Activated T-cell treated with anti-CD3 and anti-CD28 coated beads, Interleukin-2, amount 50 U/mL, for 72 hours (primary cell): Measurements from ENCODE around the gene KIF21B. TPM values are rescaled to one million over a fixed set of nuclear protein-coding genes. Genes with fewer than 3 reads are reported as not detected.

Source experiments
- ATAC-seq, 2 donors: fragments of 150-1000 bp; cut with Tn5 transposase; replicated peaks in 1 of 2; 2 replicates each; pipeline ENCODE4 v1.10.0; 2021; ENCODE audit warnings: moderate library complexity in 2 of 2, mild to moderate bottlenecking in 1 of 2
- DNase-seq, 2 donors: peaks; one replicate each; pipeline ENCODE4 v3.0.0; 2021 to 2022; ENCODE audit warnings: mixed read lengths in 1 of 2
- H3K27ac Mint-ChIP-seq: one replicate; pipeline ENCODE4 v1.8.0; 2022; ENCODE audit warnings: mild to moderate bottlenecking, moderate library complexity, mixed read lengths
- H3K27me3 Mint-ChIP-seq: one replicate; pipeline ENCODE4 v1.8.0; 2022; ENCODE audit warnings: low read depth, mixed read lengths
- H3K36me3 Mint-ChIP-seq, 2 donors: one replicate each; pipeline ENCODE4 v1.8.0; 2022; ENCODE audit warnings: mixed read lengths in 2 of 2, mild to moderate bottlenecking in 1 of 2; ENCODE audit not compliant: insufficient read depth in 2 of 2
- H3K4me1 Mint-ChIP-seq: one replicate; pipeline ENCODE4 v1.8.0; 2022; ENCODE audit warnings: low read depth, mixed read lengths
- H3K4me3 Mint-ChIP-seq, 2 donors: one replicate each; pipeline ENCODE4 v1.8.0; 2022; ENCODE audit warnings: mild to moderate bottlenecking in 2 of 2, mixed read lengths in 2 of 2, moderate library complexity in 2 of 2
- H3K9me3 Mint-ChIP-seq, 2 donors: one replicate each; pipeline ENCODE4 v1.8.0; 2022; ENCODE audit warnings: mixed read lengths in 2 of 2
- total RNA-seq, 2 donors: library from RNA; stranded (reverse); gene quantifications; one replicate each; pipeline ENCODE4 v1.2.3, GENCODE V29; 2022

The KIF21B gene
- total RNA-seq, 2 donors from 2014 or later: 91.7 to 101 TPM

DNA sequence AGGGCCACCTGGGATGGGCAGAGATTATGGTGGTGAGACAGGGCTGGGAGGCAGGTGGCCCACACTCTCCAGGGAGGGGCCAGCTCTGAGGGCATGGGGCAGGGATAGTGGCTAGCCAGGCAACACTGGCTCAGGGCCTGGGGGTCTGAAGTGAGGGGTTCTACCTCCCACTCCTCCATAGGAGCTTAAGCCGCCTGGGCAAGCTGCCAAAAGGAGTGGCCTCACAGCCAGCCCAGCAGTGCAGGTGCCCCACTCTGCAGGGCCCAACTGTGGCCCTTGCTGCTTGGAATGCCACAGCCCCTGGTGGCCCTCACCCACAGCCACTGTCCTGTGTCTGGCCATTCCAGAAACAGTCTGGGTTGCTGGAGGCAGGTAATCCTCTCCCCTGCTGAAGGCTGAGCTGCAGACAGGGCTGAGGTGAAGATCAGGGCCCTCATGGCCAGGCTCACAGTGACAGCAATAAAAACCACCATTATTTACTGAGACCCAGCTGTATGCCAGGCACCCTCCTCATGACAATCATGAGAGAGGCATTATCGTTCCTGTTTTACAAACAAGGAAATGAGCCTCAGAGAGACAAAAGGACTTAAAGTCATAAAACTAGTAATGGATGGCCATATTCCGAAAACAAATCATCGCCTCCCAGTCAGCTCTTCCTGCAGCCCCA, 31.0 kb downstream of the KIF21B start:
- DNase-seq (no peak), ATAC-seq (no peak)
- Mint-ChIP-seq H3K27ac (no peak overlapping the region), H3K27me3 (no peaks in the 10 kb centered on the region), H3K9me3 (no peaks in the 10 kb centered on the region), H3K4me3 (no peak overlapping the region), H3K4me1 (no peaks in the 10 kb centered on the region), H3K36me3 (peaks cover 8 to 10% of the 10 kb centered on the region in 2 donors)

DNA sequence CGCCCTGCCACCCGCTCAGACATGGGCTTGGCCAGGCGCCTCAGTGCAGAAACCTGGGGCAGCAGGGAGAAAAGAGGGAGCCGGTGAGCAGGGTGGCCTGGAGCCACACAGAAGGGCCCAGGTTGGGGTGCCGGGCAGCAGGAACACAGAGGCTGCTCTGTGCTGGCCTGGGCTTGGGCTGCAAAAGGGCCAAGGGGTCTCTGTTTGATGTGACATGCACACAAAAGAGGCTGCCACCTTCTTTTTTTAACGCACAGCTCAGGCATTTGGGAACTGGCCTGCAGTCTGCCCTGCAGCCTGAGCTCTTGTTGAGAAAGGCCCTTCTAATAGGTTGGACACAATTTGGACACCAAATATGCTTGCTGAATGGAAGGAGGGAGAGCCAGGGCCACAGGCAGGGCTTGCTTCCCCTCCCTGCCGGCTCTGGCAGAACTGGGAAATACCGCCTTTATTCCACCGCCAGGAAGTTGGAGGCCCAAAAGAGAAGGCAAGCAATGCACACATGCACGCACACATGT, 32.4 kb downstream of the KIF21B start:
- DNase-seq: no peak
- Mint-ChIP-seq H3K36me3 (peaks cover 8 to 10% of the 10 kb centered on the region in 2 donors), H3K27ac (no peak overlapping the region), H3K4me1 (no peaks in the 10 kb centered on the region), H3K9me3 (no peaks in the 10 kb centered on the region), H3K4me3 (no peak overlapping the region), H3K27me3 (no peaks in the 10 kb centered on the region)
- ATAC-seq: no peak

DNA sequence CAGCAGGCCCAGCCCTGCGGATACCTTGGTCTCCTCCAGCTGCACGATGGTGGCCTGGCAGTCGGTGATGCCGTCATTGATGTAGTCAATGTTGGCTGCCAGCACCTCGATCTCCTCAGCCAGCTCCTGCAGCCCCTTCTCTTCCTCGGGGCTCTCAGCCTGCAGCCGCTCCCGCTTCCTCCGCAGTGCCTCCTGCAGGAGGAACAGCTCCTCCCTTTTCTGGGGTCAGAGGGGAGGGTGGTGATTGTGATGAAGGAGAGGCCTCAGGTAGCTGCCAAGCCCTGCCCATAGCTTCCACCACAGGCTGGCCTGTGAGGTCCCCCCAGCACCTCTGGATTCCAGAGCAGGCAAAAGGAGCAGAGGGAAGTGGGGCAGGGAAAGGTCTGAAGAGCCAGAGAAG, 33.4 kb downstream of the KIF21B start:
- no peaks in the 10 kb centered on the region for H3K4me1 Mint-ChIP-seq
- H3K4me3 Mint-ChIP-seq: no peak overlapping the region
- no peak overlapping the region for H3K27ac Mint-ChIP-seq
- H3K36me3 Mint-ChIP-seq: peaks cover 8 to 18% of the 10 kb centered on the region in 2 donors
- H3K9me3 Mint-ChIP-seq: no peaks in the 10 kb centered on the region
- DNase-seq (no peak), ATAC-seq (no peak)
- H3K27me3 Mint-ChIP-seq: no peaks in the 10 kb centered on the region

DNA sequence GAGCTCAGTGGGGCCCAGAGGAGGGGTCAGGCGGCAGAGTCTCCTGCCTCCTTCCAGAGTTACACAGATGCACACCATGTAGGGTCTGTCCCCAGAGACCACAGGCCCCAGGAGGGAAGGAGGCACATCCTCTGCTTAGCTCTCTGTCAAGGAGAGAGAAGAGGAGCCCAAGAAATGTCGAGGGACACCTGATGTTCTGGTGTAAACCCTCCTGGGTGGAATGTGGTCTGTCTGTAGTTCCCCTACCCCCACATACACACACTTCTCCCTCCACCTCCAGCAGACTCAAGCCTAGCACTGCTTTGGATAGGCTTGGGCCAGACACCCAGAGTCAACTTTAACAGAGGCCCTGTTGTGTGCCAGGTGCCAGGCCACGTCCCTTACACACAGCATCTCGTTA, 34.2 kb downstream of the KIF21B start:
- Mint-ChIP-seq H3K27ac (no peak overlapping the region), H3K36me3 (peaks cover 8 to 16% of the 10 kb centered on the region in 2 donors), H3K27me3 (no peaks in the 10 kb centered on the region), H3K4me3 (no peak overlapping the region), H3K4me1 (no peaks in the 10 kb centered on the region), H3K9me3 (no peaks in the 10 kb centered on the region)
- DNase-seq: no peak
- ATAC-seq: no peak

DNA sequence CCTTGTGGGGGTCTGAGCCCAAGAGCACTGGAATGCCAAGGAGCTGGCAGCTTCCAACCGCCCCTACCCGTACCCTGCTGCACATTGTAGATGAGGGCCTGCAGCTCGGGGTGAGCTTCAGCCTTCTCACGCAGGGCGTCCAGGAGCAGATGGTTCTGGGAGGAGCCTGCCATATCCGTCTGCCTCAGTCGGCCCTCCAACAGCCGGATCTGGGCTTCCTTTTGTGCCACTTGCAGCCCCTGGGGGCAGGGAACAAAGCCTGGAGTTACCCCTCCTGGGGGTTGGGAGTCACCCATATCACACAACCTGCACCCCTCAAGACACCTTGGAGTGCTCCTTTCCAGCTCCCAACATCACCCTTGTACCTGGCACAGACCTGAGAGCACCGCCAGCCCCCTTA, 34.8 kb downstream of the KIF21B start:
- Mint-ChIP-seq H3K36me3 (peaks cover 8 to 16% of the 10 kb centered on the region in 2 donors), H3K27me3 (no peaks in the 10 kb centered on the region), H3K9me3 (no peaks in the 10 kb centered on the region), H3K4me3 (no peak overlapping the region), H3K4me1 (no peaks in the 10 kb centered on the region), H3K27ac (no peak overlapping the region)
- no peak for ATAC-seq
- no peak for DNase-seq

DNA sequence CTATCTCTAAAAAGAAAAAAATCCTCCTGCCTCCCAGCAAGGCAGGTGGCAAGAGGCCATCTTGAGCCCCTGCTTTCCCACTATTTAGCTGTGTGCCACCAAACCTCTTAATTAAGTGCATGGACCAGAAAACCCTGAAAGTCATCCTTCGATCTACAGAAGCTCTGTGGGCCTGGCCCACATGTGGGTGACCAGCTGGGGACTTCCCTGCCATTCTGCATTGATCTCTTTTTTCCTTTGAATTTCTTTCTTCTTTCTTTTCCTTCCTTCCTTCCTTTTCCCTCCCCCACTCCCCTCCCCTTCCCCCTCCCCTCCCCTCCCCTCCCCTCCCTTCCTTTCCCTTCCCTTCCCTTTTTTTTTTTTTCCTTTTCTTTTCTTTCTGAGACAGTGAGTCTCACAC, 38.0 kb downstream of the KIF21B start:
- DNase-seq (no peak), ATAC-seq (no peak)
- H3K4me3 Mint-ChIP-seq: no peak overlapping the region
- no peaks in the 10 kb centered on the region for H3K4me1 Mint-ChIP-seq
- no peak overlapping the region for H3K27ac Mint-ChIP-seq
- peaks cover 9 to 20% of the 10 kb centered on the region in 2 donors for H3K36me3 Mint-ChIP-seq
- H3K27me3 Mint-ChIP-seq: no peaks in the 10 kb centered on the region
- no peaks in the 10 kb centered on the region for H3K9me3 Mint-ChIP-seq

DNA sequence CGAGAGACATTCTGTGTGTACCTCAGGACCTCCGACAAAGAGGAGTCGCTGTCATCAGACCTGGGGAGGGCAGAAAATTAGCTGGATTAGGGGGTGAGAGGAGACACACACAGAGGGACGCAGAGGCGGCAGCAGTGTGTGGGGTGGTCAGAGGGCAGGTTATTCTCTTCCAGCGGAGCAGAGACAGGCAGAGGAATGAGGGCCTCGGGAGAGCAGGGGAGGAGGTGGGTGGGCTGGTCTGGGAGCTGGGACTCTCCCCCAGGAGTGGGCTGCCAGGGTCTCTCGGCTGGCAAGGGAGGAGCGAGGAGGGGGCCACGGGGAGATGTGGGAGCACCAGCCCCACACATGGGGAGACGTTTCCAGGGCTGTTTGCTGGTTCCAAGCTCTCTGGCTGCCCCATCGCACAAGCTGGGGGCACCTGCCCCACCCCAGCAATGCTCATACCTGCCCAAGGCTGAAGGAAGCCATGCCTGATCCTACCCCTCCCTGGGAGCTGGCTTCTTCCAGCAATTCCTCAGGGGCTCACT, 40.4 kb downstream of the KIF21B start:
- no peaks in the 10 kb centered on the region for H3K9me3 Mint-ChIP-seq
- H3K4me1 Mint-ChIP-seq: no peaks in the 10 kb centered on the region
- H3K4me3 Mint-ChIP-seq: no peak overlapping the region
- peaks cover 10 to 29% of the 10 kb centered on the region in 2 donors for H3K36me3 Mint-ChIP-seq
- no peak overlapping the region for H3K27ac Mint-ChIP-seq
- ATAC-seq: no peak
- H3K27me3 Mint-ChIP-seq: no peaks in the 10 kb centered on the region
- no peak for DNase-seq

DNA sequence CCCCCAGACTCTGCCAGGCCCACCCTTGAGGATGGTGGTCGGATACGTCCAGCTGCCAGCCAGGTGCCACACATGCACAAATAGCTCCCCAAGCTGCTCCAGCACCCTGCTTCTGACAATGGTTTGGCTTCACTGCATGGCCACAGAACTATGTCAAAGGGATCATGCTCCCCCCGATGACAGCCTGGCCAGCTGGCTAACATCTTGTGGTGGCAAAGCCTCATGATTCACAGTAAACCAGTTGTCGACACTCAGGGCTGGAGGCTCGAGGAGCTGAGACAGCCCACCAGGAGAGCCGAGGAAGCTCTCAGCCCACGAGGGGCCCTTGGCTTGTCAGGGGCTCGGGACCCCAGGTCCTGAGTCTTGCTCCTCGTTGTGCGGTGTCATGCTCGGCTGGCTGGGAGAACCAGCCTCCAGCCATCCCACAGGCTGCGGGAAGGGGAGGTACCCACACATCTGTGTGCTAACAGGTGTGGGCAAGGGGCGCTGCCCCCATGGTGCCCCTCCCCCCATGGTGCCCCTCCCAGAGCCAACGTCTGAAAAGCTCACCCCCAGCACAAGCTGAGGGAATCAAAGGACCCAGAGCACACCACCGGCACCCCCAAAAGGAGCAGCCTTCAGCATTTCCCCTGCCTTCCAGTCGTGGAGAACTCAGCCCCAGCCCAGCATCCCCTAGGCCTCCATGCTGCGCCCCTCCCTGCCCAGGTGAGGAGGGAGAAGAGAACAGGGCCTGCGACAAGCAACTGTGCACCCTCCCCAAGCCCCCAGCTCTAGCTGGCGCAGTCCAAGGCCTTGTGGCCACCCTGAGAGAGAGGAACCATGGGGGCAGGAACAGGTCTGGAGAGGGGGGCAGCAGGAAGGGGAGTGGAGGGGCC, 41.2 kb downstream of the KIF21B start:
- no peak for ATAC-seq
- no peak for DNase-seq
- H3K4me3 Mint-ChIP-seq: no peak overlapping the region
- H3K9me3 Mint-ChIP-seq: no peaks in the 10 kb centered on the region
- H3K36me3 Mint-ChIP-seq: peaks cover 10 to 30% of the 10 kb centered on the region in 2 donors
- H3K4me1 Mint-ChIP-seq: no peaks in the 10 kb centered on the region
- no peak overlapping the region for H3K27ac Mint-ChIP-seq
- no peaks in the 10 kb centered on the region for H3K27me3 Mint-ChIP-seq

DNA sequence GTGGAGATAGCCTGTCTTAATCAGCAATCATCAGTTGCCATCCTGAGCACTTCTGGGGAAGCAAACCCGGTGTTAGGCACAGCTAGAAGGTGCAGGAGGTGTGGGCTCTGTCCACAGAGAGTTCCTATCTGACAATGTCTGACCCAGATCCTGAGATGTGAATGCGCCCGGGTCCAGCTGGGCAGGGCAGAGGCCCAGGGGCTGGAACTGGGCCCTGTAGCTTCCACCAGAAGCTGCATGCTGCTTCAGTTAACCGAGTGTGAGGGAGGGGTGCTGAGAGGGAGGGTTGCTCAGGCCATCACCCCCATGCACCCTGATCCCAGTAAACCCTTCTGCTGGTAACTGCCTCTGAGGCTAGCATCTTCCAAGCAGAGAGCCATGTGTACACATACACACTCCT, 42.2 kb downstream of the KIF21B start:
- H3K4me3 Mint-ChIP-seq: no peak overlapping the region
- no peaks in the 10 kb centered on the region for H3K27me3 Mint-ChIP-seq
- no peak for ATAC-seq
- no peak overlapping the region for H3K27ac Mint-ChIP-seq
- H3K9me3 Mint-ChIP-seq: no peaks in the 10 kb centered on the region
- DNase-seq: no peak
- H3K36me3 Mint-ChIP-seq: peaks cover 11 to 31% of the 10 kb centered on the region in 2 donors
- H3K4me1 Mint-ChIP-seq: no peaks in the 10 kb centered on the region

DNA sequence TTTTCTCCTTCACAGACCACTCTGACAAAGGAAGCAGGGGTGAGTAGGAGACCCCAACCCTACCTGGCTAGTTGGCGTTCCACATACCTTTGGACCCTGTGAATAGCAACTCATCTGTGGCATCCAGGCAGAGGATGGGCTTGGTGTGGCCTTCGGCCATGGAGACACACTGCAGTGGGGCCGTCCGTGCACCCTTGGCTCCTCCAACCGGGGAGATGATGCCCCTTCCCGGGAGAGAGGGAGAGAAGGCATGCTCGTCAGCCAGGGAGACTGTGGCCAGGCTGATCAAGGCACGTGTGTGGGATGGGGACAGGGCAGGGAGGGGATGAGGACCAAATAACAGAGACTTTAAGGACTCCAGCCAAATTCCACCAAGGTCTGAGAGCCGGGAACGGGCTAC, 42.6 kb downstream of the KIF21B start:
- Mint-ChIP-seq H3K27me3 (no peaks in the 10 kb centered on the region), H3K4me3 (no peak overlapping the region), H3K36me3 (peaks cover 11 to 27% of the 10 kb centered on the region in 2 donors)

DNA sequence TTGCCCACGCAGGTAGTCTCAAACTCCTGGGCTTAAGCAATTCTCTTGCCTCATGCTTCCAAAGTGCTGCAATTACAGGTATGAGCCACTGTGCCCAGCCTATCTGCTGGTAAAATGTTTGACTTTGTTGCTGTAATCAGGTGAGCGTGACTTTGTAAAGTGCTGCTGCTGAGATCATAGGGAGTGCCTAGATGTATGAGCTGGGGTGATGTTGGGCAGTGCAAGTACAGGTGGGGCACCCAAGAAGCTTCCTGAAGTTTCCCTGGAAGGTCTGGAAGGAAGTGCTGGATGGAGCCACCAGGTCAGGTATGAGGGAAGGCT, 43.1 kb downstream of the KIF21B start:
- H3K27me3 Mint-ChIP-seq: no peaks in the 10 kb centered on the region
- no peak overlapping the region for H3K27ac Mint-ChIP-seq
- ATAC-seq (no peak), DNase-seq (no peak)
- no peaks in the 10 kb centered on the region for H3K4me1 Mint-ChIP-seq
- H3K4me3 Mint-ChIP-seq: no peak overlapping the region
- no peaks in the 10 kb centered on the region for H3K9me3 Mint-ChIP-seq
- H3K36me3 Mint-ChIP-seq: peaks cover 11 to 24% of the 10 kb centered on the region in 2 donors

More for the DNA sequence above, 42.6 kb downstream of the KIF21B start:
- ATAC-seq (no peak), DNase-seq (no peak)
- no peak overlapping the region for H3K27ac Mint-ChIP-seq
- H3K9me3 Mint-ChIP-seq: no peaks in the 10 kb centered on the region
- H3K4me1 Mint-ChIP-seq: no peaks in the 10 kb centered on the region

DNA sequence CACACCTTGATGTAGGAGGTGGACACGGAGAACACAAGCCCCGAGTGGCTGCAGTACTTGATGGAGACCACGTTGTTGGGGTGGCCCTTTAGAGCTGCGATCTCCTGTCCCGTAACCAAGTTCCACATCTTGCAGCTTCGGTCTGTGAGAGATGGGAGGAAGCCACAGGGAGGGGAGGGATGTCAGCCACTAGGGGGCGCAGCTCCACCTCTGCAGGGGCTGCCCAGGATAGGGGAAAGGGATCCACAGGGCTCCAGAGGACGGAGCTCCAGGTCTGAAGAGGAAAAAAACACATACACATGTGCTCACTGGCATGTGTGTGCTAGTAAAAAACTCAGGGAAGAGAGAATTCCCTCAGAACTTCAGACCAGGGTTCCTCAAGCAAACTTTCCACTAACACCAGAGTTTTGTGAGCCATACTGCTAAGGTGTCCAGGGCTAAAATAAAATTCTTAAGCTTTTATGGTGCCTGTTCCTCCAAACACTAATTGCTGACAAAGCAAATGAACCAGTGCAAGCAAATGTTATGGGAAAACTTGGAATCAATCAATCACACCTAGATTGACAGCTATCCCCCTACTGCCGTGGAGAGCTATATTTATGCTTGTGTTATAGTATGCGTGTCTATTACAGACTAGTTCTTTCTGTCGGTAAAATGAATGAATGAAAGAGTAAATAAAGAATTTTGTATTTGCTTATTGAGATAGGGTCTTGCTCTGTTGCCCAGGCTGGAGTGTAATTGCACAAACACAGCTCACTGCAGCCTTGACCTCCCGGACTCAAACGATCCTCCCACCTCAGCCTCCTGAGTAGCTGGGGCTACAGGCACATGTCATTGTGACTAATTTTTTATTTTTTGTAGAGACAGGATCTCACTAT, 43.7 kb downstream of the KIF21B start:
- ATAC-seq: peak; percentile 59 to 69
- H3K9me3 Mint-ChIP-seq: no peaks in the 10 kb centered on the region
- H3K36me3 Mint-ChIP-seq: peaks cover 11 to 22% of the 10 kb centered on the region in 2 donors
- no peak overlapping the region for H3K27ac Mint-ChIP-seq
- no peak overlapping the region for H3K4me3 Mint-ChIP-seq
- DNase-seq: peak; percentile 68 to 75
- no peaks in the 10 kb centered on the region for H3K4me1 Mint-ChIP-seq
- H3K27me3 Mint-ChIP-seq: no peaks in the 10 kb centered on the region
